ENCODE data around the gene ADM2. TPM values are rescaled to one million over a fixed set of nuclear protein-coding genes. Genes with fewer than 3 reads are reported as not detected.
A peak's percentile ranks its signal among the peaks of the same experiment; 100 is the strongest.

The ADM2 gene
- total RNA-seq, 1 donor = 9.4 TPM

DNA sequence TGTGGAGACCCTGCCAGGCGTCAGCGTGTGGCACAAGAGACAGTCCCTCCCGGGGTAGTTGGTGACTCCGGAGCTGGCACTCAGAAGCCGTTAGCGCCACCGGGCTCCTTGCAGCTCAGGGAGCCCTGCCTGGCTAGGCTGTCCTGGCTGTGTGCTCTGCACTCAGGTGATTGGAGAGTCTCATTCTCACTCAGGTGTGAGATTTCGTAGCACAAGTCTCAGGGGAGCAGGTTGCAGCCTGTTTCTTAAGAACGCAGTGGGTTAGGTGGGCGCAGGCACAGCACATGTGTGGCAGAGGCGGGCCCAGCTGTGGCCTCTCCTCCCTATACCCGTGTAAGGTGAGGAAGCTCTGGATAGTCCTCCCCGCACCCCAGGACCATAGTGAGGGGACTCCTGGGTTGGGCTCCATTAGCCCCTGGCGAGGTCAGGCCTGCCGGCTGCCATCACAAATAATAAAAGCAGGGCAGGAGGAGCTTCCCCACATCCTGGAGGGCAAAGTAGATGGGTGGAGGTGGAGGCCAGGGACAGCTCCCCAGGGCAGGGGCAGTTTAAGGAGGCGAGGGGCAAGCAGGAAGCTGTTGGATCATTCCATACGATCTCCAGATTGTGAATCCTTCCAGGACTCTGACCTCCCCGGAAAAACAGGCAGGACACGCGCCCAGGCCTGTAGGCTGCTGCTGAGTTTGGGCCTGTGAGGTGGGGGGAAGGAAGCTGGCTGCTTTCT, 45.9 kb upstream of the ADM2 start:
- H3K36me3 ChIP-seq (ENCODE audit: insufficient read depth, low read length) = peaks cover 43% of the 10 kb centered on the region
- DNase-seq (ENCODE audit: insufficient read length, low spot score, missing footprints) = peak; percentile 81
- H4K20me1 ChIP-seq (ENCODE audit: insufficient read depth, low read length) = peaks cover 9% of the 10 kb centered on the region
- TF ChIP-seq, protein P1, sequence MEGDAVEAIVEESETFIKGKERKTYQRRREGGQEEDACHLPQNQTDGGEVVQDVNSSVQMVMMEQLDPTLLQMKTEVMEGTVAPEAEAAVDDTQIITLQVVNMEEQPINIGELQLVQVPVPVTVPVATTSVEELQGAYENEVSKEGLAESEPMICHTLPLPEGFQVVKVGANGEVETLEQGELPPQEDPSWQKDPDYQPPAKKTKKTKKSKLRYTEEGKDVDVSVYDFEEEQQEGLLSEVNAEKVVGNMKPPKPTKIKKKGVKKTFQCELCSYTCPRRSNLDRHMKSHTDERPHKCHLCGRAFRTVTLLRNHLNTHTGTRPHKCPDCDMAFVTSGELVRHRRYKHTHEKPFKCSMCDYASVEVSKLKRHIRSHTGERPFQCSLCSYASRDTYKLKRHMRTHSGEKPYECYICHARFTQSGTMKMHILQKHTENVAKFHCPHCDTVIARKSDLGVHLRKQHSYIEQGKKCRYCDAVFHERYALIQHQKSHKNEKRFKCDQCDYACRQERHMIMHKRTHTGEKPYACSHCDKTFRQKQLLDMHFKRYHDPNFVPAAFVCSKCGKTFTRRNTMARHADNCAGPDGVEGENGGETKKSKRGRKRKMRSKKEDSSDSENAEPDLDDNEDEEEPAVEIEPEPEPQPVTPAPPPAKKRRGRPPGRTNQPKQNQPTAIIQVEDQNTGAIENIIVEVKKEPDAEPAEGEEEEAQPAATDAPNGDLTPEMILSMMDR (IDR thresholded peaks at IDR 0.05; ENCODE audit: extremely low read depth, low read depth, low read length) = no peak
- H3K4me3 ChIP-seq (ENCODE audit: insufficient read depth, low read length) = no peak overlapping the region
- H2AFZ ChIP-seq (ENCODE audit: low read length) = no peak overlapping the region
- H3K9me3 ChIP-seq (ENCODE audit: low read depth, low read length) = no peaks in the 10 kb centered on the region
- no peak overlapping the region for H3K4me2 ChIP-seq (ENCODE audit: insufficient read depth, low read length)
- H3K27me3 ChIP-seq (ENCODE audit: insufficient read depth, low read length) = no peaks in the 10 kb centered on the region
- H3K27ac ChIP-seq (ENCODE audit: low read depth, low read length) = no peak overlapping the region
- H3K79me2 ChIP-seq (ENCODE audit: insufficient read depth, low read length) = no peaks in the 10 kb centered on the region
- no peaks in the 10 kb centered on the region for H3K4me1 ChIP-seq (ENCODE audit: insufficient read depth, low read length)

DNA sequence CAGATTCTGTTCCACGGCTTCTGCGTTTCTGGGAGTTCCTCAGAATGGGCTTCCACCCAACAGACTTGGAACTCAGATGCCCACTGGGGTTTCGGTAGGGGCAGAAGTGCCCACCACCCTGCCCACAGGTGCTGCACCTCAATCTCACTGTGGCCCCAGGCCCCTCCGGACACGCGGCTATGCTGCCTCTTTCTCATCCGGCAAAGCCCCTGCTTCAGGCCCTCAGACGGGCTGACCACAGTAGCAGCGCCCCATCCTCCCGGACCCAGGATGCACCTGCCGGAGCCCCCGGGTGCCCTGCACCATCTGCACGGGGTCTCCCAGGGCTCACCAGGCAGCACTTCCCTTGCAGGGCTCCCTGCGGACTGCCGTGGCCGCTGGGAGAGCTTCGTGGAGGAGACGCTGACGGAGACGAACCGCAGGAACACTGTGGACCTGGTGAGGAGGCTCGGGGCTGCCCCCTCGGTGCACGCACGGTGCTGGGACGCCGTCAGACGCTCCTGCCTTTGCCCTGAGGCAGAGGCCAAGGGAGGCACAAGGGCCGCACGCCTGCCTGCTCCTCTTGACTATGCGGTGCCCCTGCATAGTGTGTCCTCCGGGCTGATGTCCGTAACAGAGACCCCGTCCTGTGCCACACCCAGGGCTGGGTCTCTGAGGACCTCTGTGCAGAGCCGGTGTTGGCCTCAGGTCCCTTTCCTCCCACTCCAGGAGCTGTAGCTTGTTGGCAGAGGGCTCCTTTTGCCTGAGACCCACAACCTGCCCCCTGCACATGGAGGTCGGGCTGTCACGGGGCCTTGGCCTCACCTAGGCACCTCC, 45.1 kb upstream of the ADM2 start:
- Histone ChIP-seq H3K79me2 (ENCODE audit: insufficient read depth, low read length) (no peaks in the 10 kb centered on the region), H3K27ac (ENCODE audit: low read depth, low read length) (no peak overlapping the region), H4K20me1 (ENCODE audit: insufficient read depth, low read length) (peaks cover 5% of the 10 kb centered on the region), H3K27me3 (ENCODE audit: insufficient read depth, low read length) (no peaks in the 10 kb centered on the region), H3K4me1 (ENCODE audit: insufficient read depth, low read length) (no peaks in the 10 kb centered on the region), H3K9me3 (ENCODE audit: low read depth, low read length) (no peaks in the 10 kb centered on the region), H2AFZ (ENCODE audit: low read length) (no peak overlapping the region), H3K4me2 (ENCODE audit: insufficient read depth, low read length) (no peak overlapping the region), H3K36me3 (ENCODE audit: insufficient read depth, low read length) (peaks cover 36% of the 10 kb centered on the region), H3K4me3 (ENCODE audit: insufficient read depth, low read length) (no peak overlapping the region)
- TF ChIP-seq, protein P1 (IDR thresholded peaks at IDR 0.05; ENCODE audit: extremely low read depth, low read depth, low read length) = no peak
- peak; percentile 58 for DNase-seq (ENCODE audit: insufficient read length, low spot score, missing footprints)

DNA sequence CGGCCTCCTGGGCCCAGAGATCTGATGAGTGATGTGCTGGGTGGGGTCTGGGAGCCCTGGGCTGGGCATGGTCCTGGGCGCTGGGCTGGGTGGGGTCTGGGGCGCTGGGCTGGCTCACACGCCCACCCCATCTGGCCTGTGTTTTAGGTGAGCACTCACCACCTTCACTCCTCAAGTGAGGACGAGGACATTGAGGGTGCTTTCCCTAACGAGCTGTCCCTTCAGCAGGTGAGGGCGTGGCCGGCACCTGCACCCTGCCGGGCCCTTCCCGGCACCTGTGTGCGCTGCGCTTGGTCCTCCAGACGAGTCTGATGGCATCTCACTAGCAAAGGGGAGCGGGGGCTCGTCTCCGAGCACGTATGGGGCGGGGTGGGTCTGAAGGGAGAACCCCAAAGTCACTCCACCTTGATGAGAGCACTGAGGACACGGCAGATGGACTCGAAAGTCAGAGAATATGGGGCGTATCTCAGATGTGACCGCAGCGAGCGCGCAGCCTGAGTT, 44.5 kb upstream of the ADM2 start:
- DNase-seq (ENCODE audit: insufficient read length, low spot score, missing footprints) = peak; percentile 54
- Histone ChIP-seq H3K36me3 (ENCODE audit: insufficient read depth, low read length) (peaks cover 30% of the 10 kb centered on the region), H3K27me3 (ENCODE audit: insufficient read depth, low read length) (no peaks in the 10 kb centered on the region), H2AFZ (ENCODE audit: low read length) (no peak overlapping the region), H3K79me2 (ENCODE audit: insufficient read depth, low read length) (no peaks in the 10 kb centered on the region), H3K4me3 (ENCODE audit: insufficient read depth, low read length) (no peak overlapping the region), H4K20me1 (ENCODE audit: insufficient read depth, low read length) (peaks cover 3% of the 10 kb centered on the region), H3K27ac (ENCODE audit: low read depth, low read length) (no peak overlapping the region), H3K4me1 (ENCODE audit: insufficient read depth, low read length) (no peaks in the 10 kb centered on the region), H3K4me2 (ENCODE audit: insufficient read depth, low read length) (no peak overlapping the region), H3K9me3 (ENCODE audit: low read depth, low read length) (no peaks in the 10 kb centered on the region)
- TF ChIP-seq, protein P1 (IDR thresholded peaks at IDR 0.05; ENCODE audit: extremely low read depth, low read depth, low read length) = no peak
